Measurements from ENCODE around the gene UQCR10. TPM values are rescaled to one million over a fixed set of nuclear protein-coding genes. Genes with fewer than 3 reads are reported as not detected.

The UQCR10 gene
- total RNA-seq, 1 donor from 2014 or later: 68.1 TPM

DNA sequence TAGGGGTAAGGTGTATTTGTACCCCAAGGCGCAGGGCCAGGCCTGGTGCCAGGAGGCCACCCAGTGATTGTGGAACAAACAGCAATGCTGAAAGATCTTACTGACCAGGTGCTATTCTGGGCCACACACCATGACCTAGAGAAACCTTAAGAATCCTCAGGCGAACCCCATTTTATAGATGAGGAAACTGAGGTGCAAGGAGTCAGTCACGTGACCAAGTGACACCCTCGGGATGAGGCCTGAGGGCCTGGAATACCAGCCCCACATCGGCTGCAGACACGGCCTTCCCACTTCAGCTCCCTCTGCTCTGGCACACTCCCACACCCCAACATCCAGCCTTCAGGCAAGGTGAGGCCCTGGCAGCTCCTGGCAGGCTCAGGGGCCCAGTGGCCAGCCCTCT lies 34.3 kb upstream of the UQCR10 start:
- Mint-ChIP-seq H3K4me1 (peaks cover 3% of the 10 kb centered on the region), H3K9me3 (no peaks in the 10 kb centered on the region), H3K4me3 (no peak overlapping the region), H3K27me3 (no peaks in the 10 kb centered on the region), H3K27ac (no peak overlapping the region), H3K36me3 (ENCODE audit: low read depth) (peaks cover 33% of the 10 kb centered on the region)
- TF ChIP-seq CTCF (IDR thresholded peaks at IDR 0.05): no peak
- ChIA-PET CTCF (no interaction called here), POLR2A (no interaction called here)
- intact Hi-C loops (cut with micrococcal nuclease): no loop called here
- ATAC-seq (ENCODE audit: low read depth) (no peak), DNase-seq (no peak)

- H3K9me3 Mint-ChIP-seq: no peaks in the 10 kb centered on the region
- TF ChIP-seq CTCF (IDR thresholded peaks at IDR 0.05): no peak
- H3K4me1 Mint-ChIP-seq: peaks cover 3% of the 10 kb centered on the region
- ATAC-seq (ENCODE audit: low read depth): peak; percentile 52
- H3K27me3 Mint-ChIP-seq: no peaks in the 10 kb centered on the region
- ChIA-PET POLR2A (interaction anchor here (0.7 kb wide), 1 partner anchor 33 kb away, joined by 3 read pairs; the partner anchor contains the start of genes UQCR10 and ZMAT5), CTCF (no interaction called here)
- intact Hi-C loops (cut with micrococcal nuclease): no loop called here
- no peak overlapping the region for H3K27ac Mint-ChIP-seq
- DNase-seq: no peak
- no peak overlapping the region for H3K4me3 Mint-ChIP-seq
- H3K36me3 Mint-ChIP-seq (ENCODE audit: low read depth): peaks cover 33% of the 10 kb centered on the region
Observed at GRCh38 chr22:29733362-29734201, 33.6 kb upstream of the UQCR10 start.

- intact Hi-C loops (cut with micrococcal nuclease): no loop called here
- H3K27ac Mint-ChIP-seq: no peak overlapping the region
- H3K36me3 Mint-ChIP-seq (ENCODE audit: low read depth): peaks cover 38% of the 10 kb centered on the region
- ChIA-PET POLR2A (interaction anchor here (0.7 kb wide), 1 partner anchor 32 kb away, joined by 3 read pairs; the partner anchor contains the start of genes UQCR10 and ZMAT5), CTCF (no interaction called here)
- no peaks in the 10 kb centered on the region for H3K9me3 Mint-ChIP-seq
- DNase-seq: no peak
- no peak for TF ChIP-seq CTCF (IDR thresholded peaks at IDR 0.05)
- ATAC-seq (ENCODE audit: low read depth): no peak
- peaks cover 3% of the 10 kb centered on the region for H3K4me1 Mint-ChIP-seq
- H3K4me3 Mint-ChIP-seq: no peak overlapping the region
- H3K27me3 Mint-ChIP-seq: no peaks in the 10 kb centered on the region
Observed at GRCh38 chr22:29734406-29734805, 32.8 kb upstream of the UQCR10 start.

GRCh38 chr22:29734838-29735237 lies 32.3 kb upstream of the UQCR10 start:
- H3K27me3 Mint-ChIP-seq: no peaks in the 10 kb centered on the region
- TF ChIP-seq CTCF (IDR thresholded peaks at IDR 0.05): no peak
- ATAC-seq (ENCODE audit: low read depth) (no peak), DNase-seq (no peak)
- intact Hi-C loops (cut with micrococcal nuclease): no loop called here
- no peaks in the 10 kb centered on the region for H3K9me3 Mint-ChIP-seq
- peaks cover 41% of the 10 kb centered on the region for H3K36me3 Mint-ChIP-seq (ENCODE audit: low read depth)
- H3K4me3 Mint-ChIP-seq: no peak overlapping the region
- ChIA-PET POLR2A (no interaction called here), CTCF (no interaction called here)
- peaks cover 3% of the 10 kb centered on the region for H3K4me1 Mint-ChIP-seq
- H3K27ac Mint-ChIP-seq: no peak overlapping the region

- no peak for ATAC-seq (ENCODE audit: low read depth)
- Mint-ChIP-seq H3K27ac (no peak overlapping the region), H3K9me3 (no peaks in the 10 kb centered on the region), H3K36me3 (ENCODE audit: low read depth) (peaks cover 45% of the 10 kb centered on the region), H3K4me1 (peaks cover 3% of the 10 kb centered on the region), H3K27me3 (no peaks in the 10 kb centered on the region), H3K4me3 (no peak overlapping the region)
- no peak for DNase-seq
- TF ChIP-seq CTCF (IDR thresholded peaks at IDR 0.05): no peak
- CTCF ChIA-PET: no interaction called here
- intact Hi-C loops (cut with micrococcal nuclease): no loop called here
- POLR2A ChIA-PET: no interaction called here
Observed at GRCh38 chr22:29735416-29735815, 31.8 kb upstream of the UQCR10 start.

All from activated B cell treated with CpG ODN at 0.5 μM for 24 hours (primary cell).